ENCODE data around the gene CRISP1.

GRCh38 chr6:49855221-49855620, 11.1 kb downstream of the CRISP1 start:
- TF ChIP-seq ZSCAN12 (CRISPR knock-in tag; IDR thresholded peaks at IDR 0.05) (no peak), ZBTB10 (CRISPR knock-in tag; IDR thresholded peaks at IDR 0.05; ENCODE audit: borderline replicate concordance) (no peak), POLR2A (IDR thresholded peaks at IDR 0.05; ENCODE audit: insufficient read depth in 1 of 2, low read depth in 2 of 2, low read length in 2 of 2) (no peak), POLR2AphosphoS5 (IDR thresholded peaks at IDR 0.05; ENCODE audit: low read depth, low read length) (no peak), RFX5 (IDR thresholded peaks at IDR 0.05; ENCODE audit: low read depth, low read length) (no peak)

All from HepG2 (cell line).